Measurements from ENCODE around the gene KRT83. TPM values are rescaled to one million over a fixed set of nuclear protein-coding genes. Genes with fewer than 3 reads are reported as not detected.
A peak's percentile ranks its signal among the peaks of the same experiment; 100 is the strongest.

The KRT83 gene
- polyA plus RNA-seq, 2 of the 4 experiments (the other 2 are of a cell fraction), result 20.4 to 44.8 TPM

- no peak for TF ChIP-seq HOXA7 (CRISPR knock-in tag; IDR thresholded peaks at IDR 0.05)
- no peak for TF ChIP-seq POLR2AphosphoS2 (conservative IDR thresholded peaks at IDR 0.05; ENCODE audit: low read length)
- TF ChIP-seq MAFK (IDR thresholded peaks at IDR 0.05; ENCODE audit: partially characterized antibody), result no peak
- no peak for TF ChIP-seq EHF (CRISPR knock-in tag; IDR thresholded peaks at IDR 0.05)
- TF ChIP-seq ZNF302 (CRISPR knock-in tag; IDR thresholded peaks at IDR 0.05), result no peak
- no peak for TF ChIP-seq EHMT2 (IDR thresholded peaks at IDR 0.05; ENCODE audit: low read depth)
- TF ChIP-seq EP300 (IDR thresholded peaks at IDR 0.05), result no peak
Measured at GRCh38 chr12:52313461-52313860, 7.7 kb downstream of the KRT83 start (continued).

GRCh38 chr12:52312086-52312485 lies 9.1 kb downstream of the KRT83 start:
- DNase-seq (ENCODE audit: low read depth in 1 of 2, low spot score in 1 of 2), result no peak
- ChIA-PET POLR2A (interaction anchor here (0.9 to 1.8 kb wide), 3 partner anchors 15 to 57 kb away, joined by 3 to 7 read pairs (median 3); no protein-coding TSS in a partner anchor), CTCF (interaction anchor here (0.5 to 8.7 kb wide), 17 partner anchors 11 to 669 kb away, joined by 3 to 217 read pairs (median 7); partner anchors contain the start of gene KRT83)
- Histone ChIP-seq H3K9me3 (no peaks in the 10 kb centered on the region), H3K27ac (peak overlapping the region in 1 of 2 experiments; percentile 52; a peak in 1 of 6 replicates), H3K4me2 (no peak overlapping the region), H3K4me3 (no peak overlapping the region), H3K4me1 (no peaks in the 10 kb centered on the region)
- no peak for TF ChIP-seq JUNB (IDR thresholded peaks at IDR 0.05)
- no peak for TF ChIP-seq NR3C1 (IDR thresholded peaks at IDR 0.05)
- TF ChIP-seq CBX2 (IDR thresholded peaks at IDR 0.05; ENCODE audit: borderline replicate concordance, low read depth), result no peak
- no peak for TF ChIP-seq NPAS2 (CRISPR knock-in tag; IDR thresholded peaks at IDR 0.05; ENCODE audit: borderline replicate concordance)
- no peak for TF ChIP-seq NFE2L2 (conservative IDR thresholded peaks at IDR 0.05; ENCODE audit: low read length)
- no peak for TF ChIP-seq MAFK (IDR thresholded peaks at IDR 0.05; ENCODE audit: partially characterized antibody)
- TF ChIP-seq CEBPB (IDR thresholded peaks at IDR 0.05), result no peak
- TF ChIP-seq CHD2 (IDR thresholded peaks at IDR 0.05; ENCODE audit: low read length, partially characterized antibody), result no peak
- no peak for TF ChIP-seq HOXB5 (CRISPR knock-in tag; IDR thresholded peaks at IDR 0.05)
- TF ChIP-seq RCOR1 (IDR thresholded peaks at IDR 0.05; ENCODE audit: low read depth, low read length), result no peak
- no peak for TF ChIP-seq BCL3 (IDR thresholded peaks at IDR 0.05)
- no peak for TF ChIP-seq HES2 (IDR thresholded peaks at IDR 0.05)
- TF ChIP-seq ATOH8 (CRISPR knock-in tag; IDR thresholded peaks at IDR 0.05; ENCODE audit: low read depth), result no peak
- TF ChIP-seq PBX3 (IDR thresholded peaks at IDR 0.05), result no peak
- TF ChIP-seq HOXB13 (CRISPR knock-in tag; IDR thresholded peaks at IDR 0.05; ENCODE audit: low read depth), result no peak
- no peak for TF ChIP-seq ZFP36 (IDR thresholded peaks at IDR 0.05; ENCODE audit: borderline replicate concordance, partially characterized antibody)
- ATAC-seq, result no peak
- FAIRE-seq, result no peak
- WGBS (ENCODE audit: missing lambda C conversion rate), result 90% methylated on average over 4 of the region's 4 CpGs

- POLR2A ChIA-PET, result interaction anchor here (1.1 to 1.8 kb wide), 2 partner anchors 23 to 31 kb away, joined by 4 to 7 read pairs; no protein-coding TSS in a partner anchor
- FAIRE-seq, result no peak
- CTCF ChIA-PET, result interaction anchor here (1.2 to 8.7 kb wide), 13 partner anchors 12 to 569 kb away, joined by 3 to 217 read pairs (median 11); partner anchors contain the start of gene KRT83
- TF ChIP-seq RFX5 (IDR thresholded peaks at IDR 0.05) (no peak), MAFK (IDR thresholded peaks at IDR 0.05; ENCODE audit: partially characterized antibody) (no peak), TP53 (CRISPR knock-in tag; IDR thresholded peaks at IDR 0.05) (no peak), MAZ (IDR thresholded peaks at IDR 0.05; ENCODE audit: borderline replicate concordance, low read depth, low read length) (no peak), HOXB5 (CRISPR knock-in tag; IDR thresholded peaks at IDR 0.05) (no peak), RARB (CRISPR knock-in tag; IDR thresholded peaks at IDR 0.05) (no peak), CTCF (IDR thresholded peaks at IDR 0.05) (no peak), FOSL2 (IDR thresholded peaks at IDR 0.05) (no peak), FOSL2 (CRISPR knock-in tag; IDR thresholded peaks at IDR 0.05) (no peak), JUN (IDR thresholded peaks at IDR 0.05) (no peak), BHLHE40 (IDR thresholded peaks at IDR 0.05; ENCODE audit: low read depth, low read length) (no peak), NFE2L2 (conservative IDR thresholded peaks at IDR 0.05; ENCODE audit: low read length) (no peak), RAD21 (conservative IDR thresholded peaks at IDR 0.05 in 1 of 2, IDR thresholded peaks at IDR 0.05 in 1 of 2) (no peak)
Measured at GRCh38 chr12:52311285-52311648, 9.9 kb downstream of the KRT83 start.

More at GRCh38 chr12:52311285-52311648, 9.9 kb downstream of the KRT83 start:
- Histone ChIP-seq H3K9me3 (no peaks in the 10 kb centered on the region), H3K4me1 (peaks cover 2% of the 10 kb centered on the region; the same call in 1 of the 3 replicates), H3K4me2 (no peak overlapping the region), H3K27ac (peak overlapping the region in 1 of 2 experiments; percentile 59; a peak in 3 of 6 replicates), H3K4me3 (no peak overlapping the region)
- WGBS (ENCODE audit: missing lambda C conversion rate), result 91% methylated on average over 3 of the region's 3 CpGs
- DNase-seq (ENCODE audit: low read depth in 1 of 2, low spot score in 1 of 2) (no peak), ATAC-seq (no peak)
